ENCODE results near the gene PTPN23. TPM values are rescaled to one million over a fixed set of nuclear protein-coding genes. Genes with fewer than 3 reads are reported as not detected.

Gene PTPN23
- total and polyA plus RNA-seq, 9 of the 15 experiments (the other 6 are each of a cell fraction or from before 2014, with no cell fraction given), result 0.41 to 58.7 (median 7.2) TPM

GRCh38 chr3:47421741-47422649 is 41.2 kb downstream of the PTPN23 start:
- no peak for ATAC-seq
- intact Hi-C loops (cut with micrococcal nuclease) (loop anchor here (1.0 to 5.0 kb wide), 4 partner anchors 53 to 730 kb away; partner anchors contain the start of genes ELP6 and SCAP), in situ Hi-C loops (cut with MboI) (loop anchor here (5.0 kb wide), 2 partner anchors 90 to 365 kb away; partner anchors contain the start of gene ELP6)
- TF ChIP-seq ZNF449 (CRISPR knock-in tag; IDR thresholded peaks at IDR 0.05), result no peak
- no peak for TF ChIP-seq SIN3A (IDR thresholded peaks at IDR 0.05; ENCODE audit: borderline replicate concordance in 2 of 2, control insufficient read depth in 1 of 2, low read depth in 2 of 2, low read length in 2 of 2)
- TF ChIP-seq DPF2 (IDR thresholded peaks at IDR 0.05), result no peak
- TF ChIP-seq NELFE (IDR thresholded peaks at IDR 0.05; ENCODE audit: insufficient read depth, insufficient read length), result no peak
- 0 out of 4 replicates have a peak, but pooled peaks of 1 of the 2 experiments have one; percentile 11 for TF ChIP-seq MAZ (CRISPR knock-in tag; conservative IDR thresholded peaks at IDR 0.05 in 1 of 2, IDR thresholded peaks at IDR 0.05 in 1 of 2)
- no peak for TF ChIP-seq MNT (conservative IDR thresholded peaks at IDR 0.05)
- 0 out of 2 replicates have a peak, but pooled peaks have one; percentile 29 for TF ChIP-seq ZNF609 (CRISPR knock-in tag; IDR thresholded peaks at IDR 0.05; ENCODE audit: borderline replicate concordance)
- no peak for TF ChIP-seq ZNF197 (CRISPR knock-in tag; IDR thresholded peaks at IDR 0.05; ENCODE audit: low read depth)
- TF ChIP-seq ZNF41 (CRISPR knock-in tag; conservative IDR thresholded peaks at IDR 0.05), result no peak

More at GRCh38 chr3:47421741-47422649, 41.2 kb downstream of the PTPN23 start:
- Histone ChIP-seq H4K20me1 (replicated peaks; ENCODE audit: control insufficient read depth, insufficient read depth, low read length) (peaks cover 4% of the 10 kb centered on the region; the same call in 1 of the 2 replicates), H3K9me3 (replicated peaks; ENCODE audit: control insufficient read depth, insufficient read depth, low read depth, low read length) (no peaks in the 10 kb centered on the region), H3K4me2 (ENCODE audit: insufficient read depth, low read length) (peak overlapping the region; percentile 2; the same call in 1 of the 2 replicates), H3K27me3 (ENCODE audit: control insufficient read depth in 2 of 2, insufficient read depth in 2 of 2, low read length in 2 of 2) (no peaks in the 10 kb centered on the region), H3K79me2 (ENCODE audit: control insufficient read depth, insufficient read depth, low read length) (no peaks in the 10 kb centered on the region; the same call in 2 of the 3 replicates), H3K9ac (ENCODE audit: insufficient read depth in 1 of 2, low read depth in 2 of 2, low read length in 2 of 2) (peak overlapping the region; percentile 18 to 62; a peak in 3 of 4 replicates), H3K27ac (ENCODE audit: extremely low read depth, low read depth, low read length) (peak overlapping the region; percentile 61; the same call in 2 of the 3 replicates), H3K4me3 (no peak overlapping the region), H3K4me1 (replicated peaks in 1 of 2; ENCODE audit: control insufficient read depth in 2 of 2, insufficient read depth in 2 of 2, low read length in 2 of 2) (peaks cover 6 to 48% of the 10 kb centered on the region in 2 experiments; a peak in 3 of 5 replicates), H3K9me1 (ENCODE audit: control insufficient read depth, insufficient read depth, low read length) (no peaks in the 10 kb centered on the region), H3K36me3 (ENCODE audit: control insufficient read depth, insufficient read depth, low read length) (peaks cover 82% of the 10 kb centered on the region), H2AFZ (ENCODE audit: low read depth, low read length) (peak overlapping the region; percentile 70; the same call in 1 of the 2 replicates)
- DNase-seq (ENCODE audit: extremely low read depth in 1 of 4, low spot score in 3 of 4) (no peak), FAIRE-seq (no peak)
- POLR2A ChIA-PET, result interaction anchor here (0.6 to 1.3 kb wide), 10 partner anchors 8 to 730 kb away, joined by 3 to 6 read pairs (median 3); partner anchors contain the start of genes DHX30, PTPN23 and SCAP
- no TSS peak for BruUV-seq (replicated peaks)
- CTCF ChIA-PET (ENCODE audit: low intra/inter-chr PET ratio), result interaction anchor here (0.6 to 2.3 kb wide), 6 partner anchors 16 to 736 kb away, joined by 3 to 17 read pairs (median 4); partner anchors contain the start of gene ELP6
- 80% methylated on average over 13 of the region's 13 CpGs for WGBS (ENCODE audit: insufficient coverage, low coverage, missing lambda C conversion rate)
